ENCODE results near the gene FAN1. TPM values are rescaled to one million over a fixed set of nuclear protein-coding genes. Genes with fewer than 3 reads are reported as not detected.
"Not testable (repeated sequence)": the region's sequence is repeated elsewhere in the genome, so short reads cannot be mapped to it uniquely, and the experiment has no call there.

Gene FAN1
- total RNA-seq, 1 donor from 2014 or later: 26.6 TPM

DNA sequence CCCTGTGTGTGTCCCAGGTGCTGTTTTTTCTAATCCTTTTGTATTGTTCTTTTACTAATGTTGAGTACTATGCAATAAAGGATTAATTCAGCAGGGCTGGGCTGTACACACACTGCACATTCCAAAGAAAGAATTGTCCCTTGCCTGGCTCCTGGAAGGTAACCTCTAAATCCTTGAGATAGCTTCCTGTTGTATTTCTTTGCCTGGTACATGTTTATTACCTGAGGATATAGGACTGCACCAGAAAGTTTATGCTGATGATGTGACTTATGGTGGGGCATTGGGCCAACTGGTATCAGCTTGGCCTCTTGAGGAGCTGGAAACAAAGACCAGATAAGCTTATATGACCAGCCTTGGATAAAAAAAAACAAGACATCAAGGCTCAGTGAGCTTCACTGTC lies 26.6 kb upstream of the FAN1 start:
- no peak overlapping the region for H3K4me3 Mint-ChIP-seq (ENCODE audit: low read depth)
- no peak for DNase-seq (ENCODE audit: low spot score, unreplicated experiment)
- no peaks in the 10 kb centered on the region for H3K9me3 Mint-ChIP-seq (ENCODE audit: low read depth)
- H3K27me3 Mint-ChIP-seq: no peaks in the 10 kb centered on the region
- H3K36me3 Mint-ChIP-seq (ENCODE audit: insufficient read depth): no peaks in the 10 kb centered on the region
- TF ChIP-seq, protein P1, sequence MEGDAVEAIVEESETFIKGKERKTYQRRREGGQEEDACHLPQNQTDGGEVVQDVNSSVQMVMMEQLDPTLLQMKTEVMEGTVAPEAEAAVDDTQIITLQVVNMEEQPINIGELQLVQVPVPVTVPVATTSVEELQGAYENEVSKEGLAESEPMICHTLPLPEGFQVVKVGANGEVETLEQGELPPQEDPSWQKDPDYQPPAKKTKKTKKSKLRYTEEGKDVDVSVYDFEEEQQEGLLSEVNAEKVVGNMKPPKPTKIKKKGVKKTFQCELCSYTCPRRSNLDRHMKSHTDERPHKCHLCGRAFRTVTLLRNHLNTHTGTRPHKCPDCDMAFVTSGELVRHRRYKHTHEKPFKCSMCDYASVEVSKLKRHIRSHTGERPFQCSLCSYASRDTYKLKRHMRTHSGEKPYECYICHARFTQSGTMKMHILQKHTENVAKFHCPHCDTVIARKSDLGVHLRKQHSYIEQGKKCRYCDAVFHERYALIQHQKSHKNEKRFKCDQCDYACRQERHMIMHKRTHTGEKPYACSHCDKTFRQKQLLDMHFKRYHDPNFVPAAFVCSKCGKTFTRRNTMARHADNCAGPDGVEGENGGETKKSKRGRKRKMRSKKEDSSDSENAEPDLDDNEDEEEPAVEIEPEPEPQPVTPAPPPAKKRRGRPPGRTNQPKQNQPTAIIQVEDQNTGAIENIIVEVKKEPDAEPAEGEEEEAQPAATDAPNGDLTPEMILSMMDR (IDR thresholded peaks at IDR 0.05; ENCODE audit: unreplicated experiment): no peak
- no peaks in the 10 kb centered on the region for H3K4me1 Mint-ChIP-seq (ENCODE audit: low read depth)
- no peak overlapping the region for H3K27ac Mint-ChIP-seq

DNA sequence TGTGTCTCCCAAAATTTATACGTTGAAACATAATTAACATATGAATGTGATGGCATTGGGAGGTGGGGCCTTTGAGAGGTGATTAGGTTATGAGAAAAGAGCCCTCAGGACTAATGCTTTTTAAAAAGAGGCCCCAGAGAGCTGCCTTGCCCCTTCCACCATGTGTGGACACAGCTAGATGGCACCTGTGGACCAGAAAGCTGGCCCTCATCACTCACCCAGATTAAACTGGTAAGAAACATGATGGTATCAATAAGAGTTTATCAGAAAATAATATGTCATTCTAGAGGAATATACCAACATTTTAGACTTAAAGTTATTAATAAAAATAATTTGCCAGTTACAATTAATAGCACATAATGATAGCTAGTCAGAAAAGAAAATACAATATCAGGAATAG lies 25.2 kb upstream of the FAN1 start:
- TF ChIP-seq, protein P1 (IDR thresholded peaks at IDR 0.05; ENCODE audit: unreplicated experiment): no peak
- no peaks in the 10 kb centered on the region for H3K36me3 Mint-ChIP-seq (ENCODE audit: insufficient read depth)
- no peaks in the 10 kb centered on the region for H3K9me3 Mint-ChIP-seq (ENCODE audit: low read depth)
- H3K27me3 Mint-ChIP-seq: no peaks in the 10 kb centered on the region
- H3K4me3 Mint-ChIP-seq (ENCODE audit: low read depth): no peak overlapping the region
- no peaks in the 10 kb centered on the region for H3K4me1 Mint-ChIP-seq (ENCODE audit: low read depth)
- no peak for DNase-seq (ENCODE audit: low spot score, unreplicated experiment)
- no peak overlapping the region for H3K27ac Mint-ChIP-seq

DNA sequence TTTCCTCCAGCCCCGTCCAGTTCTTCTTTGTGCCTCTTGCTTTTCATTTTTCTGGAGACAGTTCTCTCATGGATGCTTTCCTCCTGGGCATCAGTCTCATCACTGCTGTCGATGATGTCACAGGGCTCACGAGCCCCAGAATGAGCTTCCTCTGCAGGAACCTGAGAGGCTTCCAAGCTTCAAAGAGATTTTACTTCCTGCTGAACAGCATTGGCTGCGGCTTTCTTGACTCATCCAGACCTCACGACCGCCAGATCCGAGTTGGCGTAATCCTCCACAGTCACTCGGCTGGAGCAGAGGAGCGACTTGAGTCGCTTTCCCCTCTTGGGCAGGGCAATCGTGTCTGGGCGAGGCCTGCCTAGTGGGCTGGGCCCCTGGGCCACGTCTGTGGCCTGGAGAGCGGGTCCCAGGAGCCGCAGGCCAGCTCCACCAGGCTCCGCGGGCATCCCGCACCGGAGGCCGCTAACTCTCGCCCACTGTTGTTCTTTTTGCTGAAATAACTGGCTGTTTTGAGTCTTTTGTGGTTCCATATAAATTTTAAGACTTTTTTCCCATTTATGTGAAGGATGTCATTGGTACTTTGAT lies 20.8 kb upstream of the FAN1 start:
- H3K27ac Mint-ChIP-seq: no peak overlapping the region
- no peaks in the 10 kb centered on the region for H3K9me3 Mint-ChIP-seq (ENCODE audit: low read depth)
- DNase-seq (ENCODE audit: low spot score, unreplicated experiment): no peak
- H3K36me3 Mint-ChIP-seq (ENCODE audit: insufficient read depth): no peaks in the 10 kb centered on the region
- no peak overlapping the region for H3K4me3 Mint-ChIP-seq (ENCODE audit: low read depth)
- TF ChIP-seq, protein P1 (IDR thresholded peaks at IDR 0.05; ENCODE audit: unreplicated experiment): no peak
- no peaks in the 10 kb centered on the region for H3K27me3 Mint-ChIP-seq
- H3K4me1 Mint-ChIP-seq (ENCODE audit: low read depth): no peaks in the 10 kb centered on the region

DNA sequence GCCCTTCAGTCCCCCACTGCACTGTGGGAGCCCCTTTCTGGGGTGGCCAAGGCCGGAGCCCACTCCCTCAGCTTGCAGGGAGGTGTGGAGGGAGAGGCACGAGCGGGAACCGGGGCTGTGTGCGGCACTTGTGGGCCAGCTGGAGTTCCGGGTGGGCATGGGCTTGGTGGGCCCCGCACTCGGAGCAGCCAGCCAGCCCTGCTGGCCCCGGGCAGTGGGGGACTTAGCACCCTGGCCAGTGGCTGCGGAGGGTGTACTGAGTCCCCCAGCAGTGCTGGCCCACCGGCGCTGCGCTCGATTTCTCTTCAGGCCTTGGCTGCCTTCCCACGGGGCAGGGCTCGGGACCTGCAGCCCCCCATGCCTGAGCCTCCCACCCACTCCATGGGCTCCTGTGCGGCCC lies 20.0 kb upstream of the FAN1 start:
- H3K36me3 Mint-ChIP-seq (ENCODE audit: insufficient read depth); H3K9me3 Mint-ChIP-seq (ENCODE audit: low read depth); H3K27ac Mint-ChIP-seq; DNase-seq (ENCODE audit: low spot score, unreplicated experiment); H3K27me3 Mint-ChIP-seq; H3K4me1 Mint-ChIP-seq (ENCODE audit: low read depth); H3K4me3 Mint-ChIP-seq (ENCODE audit: low read depth): not testable (repeated sequence)

DNA sequence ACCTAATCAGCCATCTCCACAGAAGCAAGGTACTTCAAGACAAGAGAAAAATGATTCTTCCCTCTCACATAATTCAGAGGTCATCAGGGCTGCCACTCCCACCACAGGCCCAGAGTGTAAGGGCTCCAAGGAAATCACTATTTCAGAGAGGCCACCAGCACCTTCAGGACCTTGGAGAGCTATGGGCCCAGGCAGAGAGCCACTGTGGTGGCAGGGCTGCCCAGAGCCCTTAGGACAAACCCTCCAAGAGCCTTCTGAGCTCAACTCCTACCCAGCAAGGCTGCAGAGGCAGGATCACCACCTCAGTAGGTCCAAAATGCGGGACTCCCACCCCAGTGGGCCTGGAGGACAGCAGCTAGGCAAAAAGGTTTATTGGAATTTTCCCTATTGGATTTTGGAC lies 17.9 kb upstream of the FAN1 start:
- Mint-ChIP-seq H3K27me3 (no peaks in the 10 kb centered on the region), H3K4me3 (ENCODE audit: low read depth) (no peak overlapping the region), H3K36me3 (ENCODE audit: insufficient read depth) (no peaks in the 10 kb centered on the region), H3K4me1 (ENCODE audit: low read depth) (no peaks in the 10 kb centered on the region), H3K27ac (no peak overlapping the region), H3K9me3 (ENCODE audit: low read depth) (no peaks in the 10 kb centered on the region)
- TF ChIP-seq, protein P1 (IDR thresholded peaks at IDR 0.05; ENCODE audit: unreplicated experiment): no peak
- DNase-seq (ENCODE audit: low spot score, unreplicated experiment): peak; percentile 40

DNA sequence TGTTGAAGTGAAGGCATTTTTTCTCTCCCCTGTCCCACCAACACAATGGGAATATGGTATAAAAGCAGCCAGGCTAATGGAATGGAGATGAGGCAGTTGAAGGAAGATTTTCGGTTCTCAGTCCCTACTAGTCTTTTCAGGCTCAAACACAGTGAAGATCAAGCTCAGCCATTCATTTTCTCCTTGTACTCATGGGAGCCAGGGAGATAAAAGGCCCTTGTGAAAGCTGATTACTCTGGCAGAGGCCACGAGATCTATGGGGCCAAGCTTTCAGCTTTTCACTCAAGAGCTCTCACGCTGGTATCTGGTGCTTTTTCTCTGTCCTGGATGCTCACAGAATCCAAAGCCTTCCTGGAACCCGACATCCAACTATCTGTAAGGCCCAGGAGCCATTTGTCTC lies 14.5 kb upstream of the FAN1 start:
- Mint-ChIP-seq H3K4me1 (ENCODE audit: low read depth) (no peaks in the 10 kb centered on the region), H3K27me3 (no peaks in the 10 kb centered on the region), H3K27ac (no peak overlapping the region), H3K9me3 (ENCODE audit: low read depth) (no peaks in the 10 kb centered on the region), H3K36me3 (ENCODE audit: insufficient read depth) (no peaks in the 10 kb centered on the region), H3K4me3 (ENCODE audit: low read depth) (no peak overlapping the region)
- no peak for DNase-seq (ENCODE audit: low spot score, unreplicated experiment)
- TF ChIP-seq, protein P1 (IDR thresholded peaks at IDR 0.05; ENCODE audit: unreplicated experiment): no peak
